ENCODE data around the gene GFOD1.

GRCh38 chr6:13528232-13528631, 40.8 kb upstream of the GFOD1 start:
- TF ChIP-seq TAF1 (IDR thresholded peaks at IDR 0.05; ENCODE audit: low read depth) (no peak), REST (IDR thresholded peaks at IDR 0.05; ENCODE audit: low read depth) (no peak), EP300 (IDR thresholded peaks at IDR 0.05; ENCODE audit: borderline replicate concordance) (no peak), RAD21 (IDR thresholded peaks at IDR 0.05; ENCODE audit: low read depth) (no peak), YY1 (IDR thresholded peaks at IDR 0.05; ENCODE audit: low read depth) (no peak), NFIC (IDR thresholded peaks at IDR 0.05) (no peak), TCF12 (IDR thresholded peaks at IDR 0.05; ENCODE audit: low read depth) (no peak), CREB1 (IDR thresholded peaks at IDR 0.05; ENCODE audit: low read depth) (no peak), CEBPB (IDR thresholded peaks at IDR 0.05) (no peak), TEAD4 (IDR thresholded peaks at IDR 0.05) (no peak), FOXM1 (IDR thresholded peaks at IDR 0.05; ENCODE audit: borderline replicate concordance, low read depth) (no peak), EGR1 (IDR thresholded peaks at IDR 0.05) (no peak), ZBTB7A (IDR thresholded peaks at IDR 0.05; ENCODE audit: low read depth) (no peak)
- TF ChIP-seq, protein P1, sequence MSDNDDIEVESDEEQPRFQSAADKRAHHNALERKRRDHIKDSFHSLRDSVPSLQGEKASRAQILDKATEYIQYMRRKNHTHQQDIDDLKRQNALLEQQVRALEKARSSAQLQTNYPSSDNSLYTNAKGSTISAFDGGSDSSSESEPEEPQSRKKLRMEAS (IDR thresholded peaks at IDR 0.05): no peak
